ENCODE measurements around the gene RNF224.
"Not testable (repeated sequence)": the region's sequence is repeated elsewhere in the genome, so short reads cannot be mapped to it uniquely, and the experiment has no call there.

Gene RNF224

DNA sequence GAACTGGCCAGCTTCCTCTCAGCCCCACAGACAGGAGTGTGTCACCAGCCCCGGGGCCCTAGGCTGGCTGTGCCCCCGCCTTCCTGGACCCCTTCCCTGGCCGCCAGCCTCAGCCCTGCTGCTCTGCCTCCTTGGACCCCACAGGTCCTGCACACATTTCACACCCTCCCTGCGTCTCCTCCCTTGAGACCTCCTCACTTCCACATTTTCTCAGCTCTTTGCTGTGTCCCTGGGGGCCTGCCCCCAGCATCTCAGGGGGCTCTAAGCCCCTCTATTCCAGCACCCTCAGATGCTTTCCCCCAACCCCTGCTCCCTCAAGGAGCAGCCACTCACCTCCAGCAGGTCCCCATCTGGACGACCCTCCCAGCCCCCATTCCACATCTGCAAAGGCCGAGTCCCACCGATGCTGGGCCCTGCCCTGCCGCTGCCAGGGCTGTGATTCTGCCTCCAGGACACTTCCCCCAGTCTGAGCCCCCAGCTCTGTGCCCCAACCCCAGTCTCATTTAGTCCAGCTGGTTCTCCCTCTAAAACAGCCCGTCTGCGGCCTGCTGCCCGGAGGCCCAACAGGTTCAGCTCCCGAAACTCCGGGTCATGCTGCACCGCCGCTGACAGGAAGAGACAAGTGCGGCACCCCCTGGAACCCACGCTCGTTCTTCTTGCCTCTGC is 7.6 kb downstream of the RNF224 start:
- Mint-ChIP-seq H3K36me3 (ENCODE audit: low read depth) (no peaks in the 10 kb centered on the region), H3K9me3 (no peaks in the 10 kb centered on the region), H3K27ac (no peak overlapping the region), H3K4me3 (no peak overlapping the region), H3K27me3 (no peaks in the 10 kb centered on the region), H3K4me1 (ENCODE audit: low read depth) (peaks cover 20% of the 10 kb centered on the region)

DNA sequence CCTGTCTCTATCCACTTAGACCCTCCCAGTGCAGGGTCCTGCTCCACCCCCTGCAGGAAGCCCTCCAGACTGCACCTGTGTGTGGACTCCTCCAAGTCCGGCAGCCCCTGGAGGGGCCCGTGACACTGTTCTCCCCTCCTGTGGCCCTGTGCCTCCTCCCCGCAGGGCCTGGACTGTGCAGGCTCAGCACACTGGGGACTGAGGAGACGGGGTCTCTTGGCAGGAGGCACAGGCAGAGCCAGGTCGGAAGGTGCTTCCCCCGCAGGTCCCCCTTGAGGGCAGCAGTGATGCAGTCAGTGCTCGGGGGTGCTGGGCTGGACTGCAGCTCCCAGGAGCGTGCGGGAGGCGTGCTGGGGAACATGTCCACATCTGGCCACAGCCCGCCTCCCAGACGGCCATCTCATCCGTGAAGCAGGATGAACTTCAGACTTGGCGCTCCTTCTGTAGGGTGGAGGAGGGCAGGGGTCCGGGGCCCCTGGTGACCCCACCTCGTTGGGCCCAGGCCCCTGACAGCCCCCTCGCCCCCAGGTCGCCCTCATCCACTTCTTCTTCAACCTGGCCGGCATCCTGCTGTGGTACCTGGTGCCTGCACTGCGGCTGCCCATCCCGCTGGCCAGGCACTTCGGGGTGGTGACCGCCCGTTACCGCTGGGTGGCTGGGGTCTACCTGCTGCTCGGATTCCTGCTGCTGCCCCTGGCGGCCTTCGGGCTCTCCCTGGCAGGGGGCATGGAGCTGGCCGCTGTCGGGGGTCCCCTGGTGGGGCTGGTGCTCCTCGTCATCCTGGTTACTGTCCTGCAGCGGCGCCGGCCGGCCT is 8.3 kb downstream of the RNF224 start:
- Mint-ChIP-seq H3K36me3 (ENCODE audit: low read depth) (no peaks in the 10 kb centered on the region), H3K4me1 (ENCODE audit: low read depth) (peaks cover 21% of the 10 kb centered on the region), H3K4me3 (no peak overlapping the region), H3K27me3 (no peaks in the 10 kb centered on the region), H3K9me3 (no peaks in the 10 kb centered on the region), H3K27ac (no peak overlapping the region)

DNA sequence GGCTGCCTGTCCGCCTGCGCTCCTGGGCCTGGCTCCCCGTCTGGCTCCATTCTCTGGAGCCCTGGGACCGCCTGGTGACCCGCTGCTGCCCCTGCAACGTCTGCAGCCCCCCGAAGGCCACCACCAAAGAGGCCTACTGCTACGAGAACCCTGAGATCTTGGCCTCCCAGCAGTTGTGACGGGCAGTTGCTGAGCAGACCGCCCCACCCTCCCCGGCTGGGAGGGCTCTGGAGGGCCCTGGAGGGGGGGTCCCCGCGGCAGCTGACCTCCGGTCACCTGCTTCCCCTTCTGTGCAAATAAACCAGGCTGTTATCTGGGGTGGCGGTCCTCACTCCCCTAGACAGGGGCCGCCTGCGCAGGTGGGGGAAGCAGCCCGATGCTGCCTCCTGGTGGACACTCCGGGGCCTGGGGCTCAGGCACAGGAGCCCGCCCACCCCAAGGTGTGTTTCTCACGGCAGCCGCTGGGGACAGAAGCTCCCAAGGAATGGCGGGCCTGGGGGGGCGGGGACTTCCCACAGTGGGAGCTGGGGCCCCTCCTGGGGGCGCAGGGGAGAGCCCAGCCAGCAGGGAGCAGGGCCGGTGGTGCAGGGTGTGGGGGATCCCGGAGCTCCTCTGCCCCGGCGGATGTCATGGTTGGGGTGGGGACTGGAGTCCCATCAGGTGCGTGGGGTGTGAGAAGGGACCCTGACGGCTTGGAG is 9.1 kb downstream of the RNF224 start:
- Mint-ChIP-seq H3K27me3 (no peaks in the 10 kb centered on the region), H3K9me3 (no peaks in the 10 kb centered on the region), H3K4me3 (no peak overlapping the region), H3K36me3 (ENCODE audit: low read depth) (peaks cover 4% of the 10 kb centered on the region), H3K4me1 (ENCODE audit: low read depth) (peaks cover 21% of the 10 kb centered on the region), H3K27ac (no peak overlapping the region)

DNA sequence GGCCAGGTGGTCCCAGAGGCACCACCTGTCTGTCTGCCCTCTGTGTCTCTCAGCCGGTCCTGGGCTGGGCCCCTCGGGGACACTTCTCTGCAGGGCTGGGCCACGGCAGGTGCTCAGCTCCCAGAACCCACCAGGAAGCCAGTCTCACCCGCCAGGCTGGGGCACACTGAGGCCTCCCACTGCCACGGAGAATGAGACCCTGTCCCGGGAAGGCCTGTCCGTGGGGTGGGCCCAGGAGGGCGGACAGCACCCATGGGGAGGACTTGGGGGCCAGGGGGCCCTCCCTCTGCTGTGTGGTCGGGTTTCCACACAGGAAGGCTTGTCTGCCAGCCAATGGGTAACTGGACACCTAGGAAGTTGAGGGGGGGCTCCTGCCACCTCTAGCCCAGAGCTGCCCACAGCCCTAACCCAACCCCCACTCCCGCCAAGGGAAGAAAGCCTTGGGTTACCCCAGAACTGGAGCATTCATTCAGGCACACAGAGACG is 9.7 kb downstream of the RNF224 start:
- Mint-ChIP-seq H3K4me3 (no peak overlapping the region), H3K36me3 (ENCODE audit: low read depth) (peaks cover 7% of the 10 kb centered on the region), H3K9me3 (no peaks in the 10 kb centered on the region), H3K27ac (no peak overlapping the region), H3K27me3 (no peaks in the 10 kb centered on the region), H3K4me1 (ENCODE audit: low read depth) (peaks cover 21% of the 10 kb centered on the region)

DNA sequence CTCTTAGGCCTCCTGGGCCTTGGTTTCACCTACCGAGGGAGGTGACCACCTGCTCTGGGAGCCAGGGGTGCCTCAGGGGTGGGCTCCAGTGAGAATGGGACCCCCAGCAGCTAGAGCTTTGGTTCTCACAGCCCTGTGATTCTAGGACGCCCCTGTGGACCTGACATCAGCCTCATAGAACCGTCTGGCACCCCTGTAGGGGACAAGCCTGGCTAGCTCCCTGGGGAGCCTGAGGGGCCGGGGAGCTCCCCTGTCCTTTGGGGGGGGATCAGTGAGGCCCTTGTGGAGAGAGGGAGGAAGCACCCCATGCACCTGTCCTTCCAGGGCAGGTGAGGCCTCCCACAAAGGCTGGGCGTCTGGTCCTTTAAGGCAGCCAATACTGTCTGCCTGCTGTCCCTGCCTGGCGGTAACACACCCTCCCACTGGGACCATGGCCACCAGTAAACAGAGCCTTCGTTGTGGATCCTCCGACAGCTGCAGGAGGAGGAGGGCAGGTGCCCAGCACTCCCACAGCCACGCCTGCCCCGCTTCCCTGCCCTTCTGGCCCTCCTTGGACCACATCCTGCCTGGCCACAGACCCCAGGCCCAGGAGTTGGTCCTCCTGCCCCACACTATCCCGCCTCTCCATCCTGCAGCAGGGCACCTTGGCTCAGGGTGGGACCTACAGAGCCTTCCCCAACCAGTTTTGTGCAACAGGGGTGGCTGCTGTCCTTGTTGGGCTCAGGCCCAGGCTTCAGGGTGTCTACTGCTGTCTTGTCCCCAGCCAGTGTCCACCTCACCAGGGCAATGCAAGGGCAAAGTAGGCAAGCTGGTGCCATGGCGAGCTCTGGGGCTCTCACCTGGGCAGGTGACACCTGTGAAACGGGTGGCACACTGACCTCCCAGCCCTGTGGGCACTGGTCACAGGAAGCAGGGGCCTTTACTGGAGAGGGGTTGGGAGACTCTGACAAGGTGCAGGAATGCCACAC is 10.7 kb downstream of the RNF224 start:
- no peak overlapping the region for H3K4me3 Mint-ChIP-seq
- H3K9me3 Mint-ChIP-seq: no peaks in the 10 kb centered on the region
- H3K4me1 Mint-ChIP-seq (ENCODE audit: low read depth): peaks cover 32% of the 10 kb centered on the region
- H3K27me3 Mint-ChIP-seq: no peaks in the 10 kb centered on the region
- H3K36me3 Mint-ChIP-seq (ENCODE audit: low read depth): peaks cover 17% of the 10 kb centered on the region
- no peak overlapping the region for H3K27ac Mint-ChIP-seq

DNA sequence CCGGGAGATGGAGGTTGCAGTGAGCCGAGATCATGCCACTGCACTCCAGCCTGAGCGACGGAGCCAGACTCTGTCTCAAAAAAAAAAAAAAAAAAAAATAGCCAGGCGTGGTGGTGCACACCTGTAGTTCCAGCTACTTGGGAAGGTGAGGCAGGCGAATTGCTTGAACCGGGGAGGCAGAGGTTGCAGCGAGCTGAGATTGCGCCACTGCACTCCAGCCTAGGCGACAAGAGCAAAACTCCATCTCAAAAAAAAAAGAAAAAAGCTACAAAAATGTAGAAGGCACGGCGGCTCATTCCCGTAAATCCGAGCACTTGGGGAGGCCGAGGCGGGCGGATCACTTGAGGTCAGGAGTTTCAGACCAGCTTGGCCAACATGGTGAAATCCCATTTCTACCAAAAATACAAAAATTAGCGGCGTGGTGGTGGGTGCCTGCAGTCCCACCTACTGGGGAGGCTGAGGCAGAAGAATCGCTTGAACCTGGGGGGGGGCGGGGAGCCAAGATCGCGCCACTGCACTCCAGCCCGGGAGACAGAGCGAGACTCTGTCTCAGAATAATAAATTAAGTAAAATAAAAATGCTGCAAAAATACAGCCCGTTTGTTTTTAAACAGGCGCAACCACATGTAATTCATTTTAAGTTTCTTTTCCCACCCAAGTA is 12.4 kb downstream of the RNF224 start:
- peaks cover 27% of the 10 kb centered on the region for H3K36me3 Mint-ChIP-seq (ENCODE audit: low read depth)
- peaks cover 36% of the 10 kb centered on the region for H3K4me1 Mint-ChIP-seq (ENCODE audit: low read depth)
- peak overlapping the region; percentile 61 for H3K27ac Mint-ChIP-seq
- H3K27me3 Mint-ChIP-seq, H3K9me3 Mint-ChIP-seq: not testable (repeated sequence)
- H3K4me3 Mint-ChIP-seq: peak overlapping the region; percentile 82

DNA sequence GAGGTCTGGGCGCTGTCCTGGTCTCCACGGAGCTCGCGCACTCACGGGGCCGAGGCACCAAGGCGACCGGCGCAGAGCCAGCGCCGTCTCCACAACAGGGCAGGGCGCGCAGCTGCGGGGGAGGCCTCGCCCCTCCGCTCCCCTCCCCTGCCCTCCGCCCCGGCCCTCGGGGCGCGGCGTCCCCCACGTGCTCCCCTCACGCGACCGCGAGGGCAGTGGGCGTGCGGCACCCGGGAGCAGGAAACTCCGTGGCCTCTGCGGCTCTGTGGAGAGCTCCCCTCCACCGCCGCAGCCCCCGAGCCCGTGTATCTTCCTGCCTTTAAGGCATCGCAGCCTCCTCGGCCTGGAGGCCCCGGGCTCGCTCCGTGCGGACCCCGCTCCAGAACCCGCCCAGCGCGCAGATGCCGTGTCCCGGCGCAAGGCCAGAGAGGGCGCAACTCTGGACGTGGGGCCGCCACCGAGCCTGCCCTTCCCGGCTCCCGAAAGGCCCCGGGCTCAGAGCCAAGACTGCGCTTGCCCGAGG is 13.1 kb downstream of the RNF224 start:
- Mint-ChIP-seq H3K4me1 (ENCODE audit: low read depth) (peaks cover 36% of the 10 kb centered on the region), H3K27me3 (no peaks in the 10 kb centered on the region), H3K9me3 (no peaks in the 10 kb centered on the region), H3K36me3 (ENCODE audit: low read depth) (peaks cover 27% of the 10 kb centered on the region), H3K27ac (peak overlapping the region; percentile 61), H3K4me3 (peak overlapping the region; percentile 82)

DNA sequence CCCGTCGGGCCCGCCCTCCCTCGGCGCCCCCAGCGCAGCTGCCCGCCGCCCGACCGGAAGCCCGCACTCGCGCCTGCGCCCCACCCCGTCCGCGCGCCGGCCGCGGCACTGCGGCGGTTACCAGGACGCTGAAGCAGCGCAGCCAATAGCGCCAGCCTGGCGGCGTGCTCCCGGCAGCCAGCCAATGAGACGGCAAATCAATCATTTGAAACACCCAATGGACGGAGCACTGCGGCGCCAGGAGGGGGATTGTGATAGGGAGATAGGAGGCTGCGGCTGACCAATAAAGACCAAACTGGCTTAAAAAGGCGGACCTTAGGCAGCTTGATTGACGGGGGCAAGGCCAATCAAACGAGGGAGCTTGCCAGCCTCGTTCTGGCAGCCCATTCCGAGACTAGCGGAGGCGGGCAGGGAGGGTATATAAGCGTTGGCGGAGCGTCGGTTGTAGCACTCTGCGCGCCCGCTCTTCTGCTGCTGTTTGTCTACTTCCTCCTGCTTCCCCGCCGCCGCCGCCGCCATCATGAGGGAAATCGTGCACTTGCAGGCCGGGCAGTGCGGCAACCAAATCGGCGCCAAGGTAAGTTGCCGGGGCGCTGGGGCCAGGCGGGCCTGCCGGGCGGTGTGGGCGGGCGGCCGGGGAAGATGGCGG is 13.7 kb downstream of the RNF224 start, which contains the start of gene TUBB4B:
Gene TUBB4B (plus strand): TSS at position 447 of the 649 bp plus-strand sequence. CDS start 74 bp downstream, at position 521.
- Mint-ChIP-seq H3K36me3 (ENCODE audit: low read depth) (peaks cover 27% of the 10 kb centered on the region), H3K9me3 (no peaks in the 10 kb centered on the region), H3K27ac (peak within 1 kb of the TSS; percentile 96), H3K4me3 (peak within 1 kb of the TSS; percentile 89), H3K4me1 (ENCODE audit: low read depth) (peaks cover 36% of the 10 kb centered on the region), H3K27me3 (no peaks in the 10 kb centered on the region)

DNA sequence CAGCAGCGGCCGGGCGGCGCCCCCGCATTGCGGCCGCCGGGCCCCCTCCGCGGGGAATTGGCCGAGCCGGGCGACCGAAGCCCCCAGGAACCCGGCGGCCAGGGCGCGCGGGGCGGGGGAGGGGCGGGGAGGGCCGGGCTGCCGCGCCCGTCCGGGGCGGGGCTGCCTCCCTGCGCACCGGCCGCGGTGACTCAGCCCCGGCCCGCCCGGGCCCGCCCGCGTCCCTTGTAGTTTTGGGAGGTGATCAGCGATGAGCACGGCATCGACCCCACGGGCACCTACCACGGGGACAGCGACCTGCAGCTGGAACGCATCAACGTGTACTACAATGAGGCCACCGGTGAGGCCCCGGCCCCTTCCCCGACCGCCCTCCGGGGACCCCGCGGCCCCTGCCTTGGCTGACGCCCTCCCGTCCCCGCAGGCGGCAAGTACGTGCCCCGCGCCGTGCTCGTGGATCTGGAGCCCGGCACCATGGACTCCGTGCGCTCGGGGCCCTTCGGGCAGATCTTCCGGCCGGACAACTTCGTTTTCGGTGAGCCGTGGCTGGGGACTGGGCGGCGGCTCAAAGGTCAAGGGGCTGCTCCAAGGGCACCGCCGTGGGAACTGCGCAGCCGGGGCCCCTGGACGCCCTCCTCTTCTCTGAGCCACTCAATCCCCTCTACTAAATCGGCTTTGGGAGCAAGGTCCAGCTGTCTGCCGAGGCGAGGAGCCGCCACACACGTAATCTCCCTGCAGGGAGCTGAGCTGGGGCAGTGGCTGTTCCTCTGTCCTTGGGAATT is 14.4 kb downstream of the RNF224 start:
- Mint-ChIP-seq H3K9me3 (no peaks in the 10 kb centered on the region), H3K27me3 (no peaks in the 10 kb centered on the region), H3K36me3 (ENCODE audit: low read depth) (peaks cover 27% of the 10 kb centered on the region), H3K4me3 (peak overlapping the region; percentile 89), H3K4me1 (ENCODE audit: low read depth) (peaks cover 36% of the 10 kb centered on the region), H3K27ac (peak overlapping the region; percentile 61)

DNA sequence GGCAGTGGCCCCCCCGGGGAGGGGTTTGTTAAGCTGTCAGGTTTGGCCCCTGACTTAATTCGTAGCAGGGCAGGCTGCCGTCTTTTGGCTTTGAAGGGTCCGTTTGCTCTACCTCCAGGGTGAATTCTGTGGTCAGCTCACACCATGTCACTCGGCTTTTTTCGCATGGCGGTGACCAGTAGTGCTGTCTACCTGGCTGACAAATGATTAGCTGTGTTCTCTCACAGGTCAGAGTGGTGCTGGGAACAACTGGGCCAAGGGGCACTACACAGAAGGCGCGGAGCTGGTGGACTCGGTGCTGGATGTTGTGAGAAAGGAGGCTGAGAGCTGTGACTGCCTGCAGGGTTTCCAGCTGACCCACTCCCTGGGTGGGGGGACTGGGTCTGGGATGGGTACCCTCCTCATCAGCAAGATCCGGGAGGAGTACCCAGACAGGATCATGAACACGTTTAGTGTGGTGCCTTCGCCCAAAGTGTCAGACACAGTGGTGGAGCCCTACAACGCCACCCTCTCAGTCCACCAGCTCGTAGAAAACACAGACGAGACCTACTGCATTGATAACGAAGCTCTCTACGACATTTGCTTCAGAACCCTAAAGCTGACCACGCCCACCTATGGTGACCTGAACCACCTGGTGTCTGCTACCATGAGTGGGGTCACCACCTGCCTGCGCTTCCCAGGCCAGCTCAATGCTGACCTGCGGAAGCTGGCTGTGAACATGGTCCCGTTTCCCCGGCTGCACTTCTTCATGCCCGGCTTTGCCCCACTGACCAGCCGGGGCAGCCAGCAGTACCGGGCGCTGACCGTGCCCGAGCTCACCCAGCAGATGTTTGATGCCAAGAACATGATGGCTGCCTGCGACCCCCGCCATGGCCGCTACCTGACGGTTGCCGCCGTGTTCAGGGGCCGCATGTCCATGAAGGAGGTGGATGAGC is 15.2 kb downstream of the RNF224 start:
- H3K4me1 Mint-ChIP-seq (ENCODE audit: low read depth): peaks cover 33% of the 10 kb centered on the region
- H3K36me3 Mint-ChIP-seq (ENCODE audit: low read depth): peaks cover 27% of the 10 kb centered on the region
- no peaks in the 10 kb centered on the region for H3K27me3 Mint-ChIP-seq
- no peaks in the 10 kb centered on the region for H3K9me3 Mint-ChIP-seq
- H3K4me3 Mint-ChIP-seq: peak overlapping the region; percentile 85
- H3K27ac Mint-ChIP-seq: peak overlapping the region; percentile 61

DNA sequence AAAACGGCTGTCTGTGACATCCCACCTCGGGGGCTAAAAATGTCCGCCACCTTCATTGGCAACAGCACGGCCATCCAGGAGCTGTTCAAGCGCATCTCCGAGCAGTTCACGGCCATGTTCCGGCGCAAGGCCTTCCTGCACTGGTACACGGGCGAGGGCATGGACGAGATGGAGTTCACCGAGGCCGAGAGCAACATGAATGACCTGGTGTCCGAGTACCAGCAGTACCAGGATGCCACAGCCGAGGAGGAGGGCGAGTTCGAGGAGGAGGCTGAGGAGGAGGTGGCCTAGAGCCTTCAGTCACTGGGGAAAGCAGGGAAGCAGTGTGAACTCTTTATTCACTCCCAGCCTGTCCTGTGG is 15.9 kb downstream of the RNF224 start:
- Mint-ChIP-seq H3K4me1 (ENCODE audit: low read depth) (peaks cover 29% of the 10 kb centered on the region), H3K4me3 (peak overlapping the region; percentile 85), H3K36me3 (ENCODE audit: low read depth) (peaks cover 27% of the 10 kb centered on the region), H3K27ac (peak overlapping the region; percentile 55)
- H3K9me3 Mint-ChIP-seq, H3K27me3 Mint-ChIP-seq: not testable (repeated sequence)

Data from stimulated activated naive CD8-positive, alpha-beta T cell treated with anti-CD3 and anti-CD28 coated beads, Interleukin-15, Interleukin-2, amounts not matched to agents 100 ng/mL and 50 ng/mL, for 24 hours (primary cell).